Left renal cortex interstitium (tissue), 4 donors: ENCODE measurements around the gene FAF2. TPM values are rescaled to one million over a fixed set of nuclear protein-coding genes. Genes with fewer than 3 reads are reported as not detected.
A peak's percentile ranks its signal among the peaks of the same experiment; 100 is the strongest.

Source experiments
- DNase-seq, 4 donors: peaks; one replicate each; pipeline ENCODE4 v3.0.0-alpha.2; 2013; ENCODE audit warnings: low read depth in 4 of 4, low spot score in 2 of 4, missing footprints in 1 of 4
- polyA plus RNA-seq, 4 donors: library from polyadenylated mRNA; unstranded; fragments of 120-200 nt; gene quantifications; one replicate each; pipeline ENCODE4 v1.2.1, GENCODE V29; 2013; ENCODE audit not compliant: insufficient read length in 4 of 4

The FAF2 gene
- polyA plus RNA-seq, 4 donors = 43.6 to 48.5 (median 46.6) TPM

GRCh38 chr5:176529116-176529740 is 81.0 kb downstream of the FAF2 start:
- DNase-seq = no peak

GRCh38 chr5:176529741-176530141 is 81.6 kb downstream of the FAF2 start:
- no peak for DNase-seq

DNA sequence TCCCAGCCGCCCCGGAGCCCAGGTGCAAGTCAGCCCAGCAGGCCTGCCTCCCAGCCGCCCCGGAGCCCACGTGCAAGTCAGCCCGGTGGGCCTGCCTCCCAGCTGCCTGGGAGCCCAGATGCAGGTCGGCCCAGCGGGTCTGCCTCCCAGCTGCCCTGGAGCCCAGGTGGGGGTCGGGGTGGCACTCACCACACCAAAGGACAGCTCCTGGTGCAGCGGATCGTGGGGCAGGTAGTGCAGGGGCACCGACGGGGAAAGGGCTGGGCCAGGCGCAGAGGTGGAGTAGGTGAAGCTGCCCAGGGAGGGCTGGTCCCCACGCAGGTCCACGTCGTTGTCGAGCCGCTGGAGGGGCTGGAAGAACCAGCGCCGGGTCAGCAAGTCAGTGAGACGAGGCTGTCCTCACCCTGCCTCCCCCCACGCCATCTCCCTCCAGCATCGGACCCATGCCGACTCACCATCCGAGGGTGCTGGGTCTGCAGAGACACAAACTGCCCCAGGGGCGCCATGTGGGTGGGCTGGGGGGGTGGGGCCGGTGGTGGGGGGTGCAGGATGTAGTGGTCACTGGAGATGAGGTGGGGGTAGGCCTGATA is 82.3 kb downstream of the FAF2 start:
- DNase-seq = no peak

- no peak for DNase-seq
Observed at GRCh38 chr5:176530983-176531901, 83.1 kb downstream of the FAF2 start.

GRCh38 chr5:176531902-176532493 is 83.8 kb downstream of the FAF2 start:
- DNase-seq = no peak

- no peak for DNase-seq
Observed at GRCh38 chr5:176532795-176533194, 84.6 kb downstream of the FAF2 start.

GRCh38 chr5:176533390-176533789 is 85.2 kb downstream of the FAF2 start:
- DNase-seq = no peak

- DNase-seq = no peak
Observed at GRCh38 chr5:176533894-176534611, 85.9 kb downstream of the FAF2 start.

GRCh38 chr5:176534640-176535039 is 86.5 kb downstream of the FAF2 start:
- DNase-seq = no peak

DNA sequence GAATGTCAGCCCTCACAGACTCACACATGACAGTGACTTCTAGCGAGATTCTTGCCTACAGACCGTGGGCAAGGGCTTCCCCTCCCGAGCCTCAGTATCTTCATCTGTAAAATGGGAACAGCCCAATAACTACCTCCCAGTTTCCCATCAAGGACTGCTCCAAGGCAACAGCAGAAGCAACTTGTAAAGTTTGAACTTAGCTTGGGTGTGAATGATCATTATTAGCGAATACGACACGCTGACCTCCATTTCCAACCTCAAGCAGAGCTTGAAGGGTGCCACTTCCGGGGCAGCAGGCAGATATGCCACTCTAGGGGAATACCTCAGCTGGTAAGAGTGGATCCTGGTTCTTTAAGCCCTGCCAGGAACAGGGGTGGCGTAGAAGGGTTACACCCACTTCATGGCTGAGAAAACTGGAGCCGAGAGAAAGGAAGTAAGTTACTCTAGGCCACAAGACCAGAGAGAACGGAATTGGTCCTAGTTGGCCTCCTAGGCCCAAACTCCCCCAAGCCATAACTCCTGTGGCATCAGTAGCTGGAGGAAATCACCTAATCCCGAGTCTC is 87.0 kb downstream of the FAF2 start:
- DNase-seq = no peak

DNA sequence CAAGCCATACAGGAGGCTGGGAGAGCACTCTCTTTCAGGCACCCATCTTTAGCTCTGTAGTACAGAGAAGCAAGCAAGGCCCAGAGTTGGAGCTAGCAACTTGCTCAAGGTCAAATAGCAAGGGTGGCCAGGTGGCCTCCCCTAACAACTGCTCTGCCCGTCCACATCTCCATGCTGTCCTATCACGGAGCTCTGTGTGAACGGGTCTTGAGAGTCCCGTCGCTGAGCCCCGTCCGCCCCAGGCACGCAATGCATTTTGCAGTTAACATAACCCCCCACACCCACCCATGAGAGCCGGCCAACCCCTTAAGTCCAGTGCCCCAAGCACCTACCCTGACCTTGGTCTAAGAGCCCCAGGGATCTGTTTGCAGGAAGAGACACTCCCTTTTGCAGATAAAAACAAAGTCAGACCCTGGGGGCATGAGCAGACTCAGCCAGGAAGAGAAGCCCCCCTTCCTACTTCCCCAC is 87.5 kb downstream of the FAF2 start:
- DNase-seq = no peak

GRCh38 chr5:176536132-176536901 is 88.1 kb downstream of the FAF2 start:
- no peak for DNase-seq

DNA sequence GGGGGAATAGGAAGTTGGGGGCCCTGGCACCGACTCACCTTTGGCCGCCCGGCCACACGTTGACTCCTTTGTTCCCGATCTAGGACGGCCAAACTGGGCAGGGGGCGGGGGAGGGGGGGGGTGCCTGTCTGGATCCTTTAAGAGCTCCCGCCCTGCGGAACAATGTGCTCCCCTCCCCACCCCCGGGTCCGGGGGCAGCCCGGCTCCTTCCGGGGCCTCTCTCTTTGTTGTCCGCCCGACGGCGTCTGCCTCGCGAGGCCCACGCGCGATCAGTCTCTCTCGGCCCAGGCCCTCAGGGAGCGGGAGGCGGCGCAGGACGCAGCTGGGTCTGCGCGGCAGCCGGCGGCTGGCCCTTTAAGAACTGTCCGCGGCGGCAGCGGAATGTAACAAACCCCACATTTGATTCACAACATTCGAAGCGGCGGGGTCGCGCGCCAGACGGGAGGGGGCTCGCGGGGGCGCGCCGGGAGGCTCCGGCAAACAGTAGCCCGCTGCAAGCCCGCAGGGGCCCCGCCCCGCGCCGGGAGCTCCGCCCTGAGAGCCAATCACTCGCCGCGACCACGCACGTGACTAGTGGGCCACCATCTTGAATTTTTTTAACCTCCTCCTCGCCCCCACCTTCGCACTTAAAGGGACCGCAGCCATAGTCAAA is 88.8 kb downstream of the FAF2 start, which contains the start of gene RNF44:
RNF44 (minus strand) TSS at position 501 of the 652 bp plus-strand sequence. CDS start 4,930 bp downstream, outside the sequence.
- DNase-seq = peak in 3 of 4 donors; percentile 91 to 96 (median 95)

GRCh38 chr5:176537554-176538229 is 89.5 kb downstream of the FAF2 start:
- DNase-seq = peak; percentile 94 to 98 (median 96)

- no peak for DNase-seq
Observed at GRCh38 chr5:176538230-176538988, 90.2 kb downstream of the FAF2 start.

GRCh38 chr5:176538989-176539384 is 90.8 kb downstream of the FAF2 start:
- DNase-seq = no peak

GRCh38 chr5:176540476-176540899 is 92.3 kb downstream of the FAF2 start:
- DNase-seq = no peak
